Fibroblast of villous mesenchyme (primary cell): ENCODE measurements around the gene CMIP. TPM values are rescaled to one million over a fixed set of nuclear protein-coding genes. Genes with fewer than 3 reads are reported as not detected.
"Not testable (repeated sequence)": the region's sequence is repeated elsewhere in the genome, so short reads cannot be mapped to it uniquely, and the experiment has no call there.

Source experiments
- DNase-seq: peaks from one replicate; pipeline ENCODE4 v3.0.0-alpha.2; 2010; ENCODE audit warnings: low read depth
- H3K4me3 ChIP-seq: 2 replicates; pipeline ENCODE4 v1.5.1; 2011; ENCODE audit warnings: low read depth, mild to moderate bottlenecking, low read length
- CTCF ChIP-seq: IDR thresholded peaks from 2 replicates; pipeline ENCODE4 v1.5.1; 2012; ENCODE audit warnings: low read depth, mild to moderate bottlenecking, low read length; ENCODE audit not compliant: insufficient read depth
- total RNA-seq: library from RNA; depleted of rRNA; stranded (reverse); fragments of >200 nt; gene quantifications from 2 replicates; pipeline ENCODE4 v1.2.3, GENCODE V29; 2012

The CMIP gene
- total RNA-seq, 1 donor = 7.8 TPM

DNA sequence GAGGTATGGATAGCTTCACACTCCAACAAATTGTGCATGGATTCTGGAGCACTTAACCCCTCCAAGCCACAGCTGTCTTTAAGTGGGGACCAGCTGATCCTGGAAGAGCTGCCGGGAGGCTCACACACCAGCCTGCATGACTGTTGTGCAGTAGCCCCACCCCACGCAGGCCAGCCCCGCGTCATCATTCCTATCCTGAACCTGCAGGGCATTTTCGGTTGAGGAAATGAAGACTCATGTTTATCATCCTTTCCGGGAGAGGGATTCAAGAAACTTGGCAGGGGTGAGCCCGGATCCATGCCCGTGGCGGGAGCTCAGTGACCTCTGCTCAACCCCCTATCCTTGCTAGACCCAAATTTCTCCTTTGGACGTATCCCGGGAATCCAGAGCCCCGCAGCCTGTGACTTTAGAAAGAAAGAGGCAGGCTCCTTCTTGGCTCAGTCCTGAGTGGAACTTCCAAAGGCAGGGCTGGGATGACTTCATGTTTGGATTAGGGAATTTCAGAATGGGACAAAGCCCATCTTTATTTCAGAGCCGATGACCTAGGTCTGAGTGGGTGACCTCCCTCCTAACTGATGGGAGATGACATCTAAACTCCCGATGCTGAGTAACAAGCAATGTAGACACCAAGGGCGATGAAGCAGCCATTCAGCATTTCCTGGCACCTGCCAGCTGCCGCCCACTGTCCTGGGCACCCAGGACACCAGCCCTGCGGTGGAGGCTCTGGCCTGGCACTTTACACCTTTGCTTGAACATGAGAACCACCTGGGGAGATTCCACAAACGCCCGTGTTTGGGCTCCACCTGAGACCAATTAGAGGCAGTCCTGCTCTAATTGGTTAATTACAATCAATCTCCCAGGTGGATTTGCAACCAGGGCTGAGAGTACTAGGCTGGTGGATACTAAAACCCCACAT, 43.3 kb upstream of the CMIP start:
- no peak overlapping the region for H3K4me3 ChIP-seq
- TF ChIP-seq CTCF = no peak
- peak; percentile 47 for DNase-seq

DNA sequence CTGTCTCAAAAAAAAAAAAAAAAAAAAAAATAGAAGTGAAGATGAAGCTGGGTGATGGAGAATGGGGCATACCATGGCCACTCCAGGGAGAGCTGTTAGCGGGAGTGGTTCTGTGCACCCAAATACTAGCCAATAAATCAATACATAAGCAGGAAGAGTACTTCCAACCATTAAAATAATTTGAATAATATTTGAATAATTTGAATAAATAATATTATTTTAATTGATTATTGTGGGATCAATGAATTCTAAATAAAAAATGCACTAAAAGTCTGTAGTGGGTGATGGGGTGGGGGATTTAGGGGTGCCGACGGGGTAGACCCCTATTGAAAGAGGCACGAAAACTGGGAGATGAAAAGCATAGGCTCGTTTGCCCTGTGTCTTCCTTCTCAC, 41.4 kb upstream of the CMIP start:
- H3K4me3 ChIP-seq = no peak overlapping the region
- DNase-seq = no peak
- TF ChIP-seq CTCF = no peak

DNA sequence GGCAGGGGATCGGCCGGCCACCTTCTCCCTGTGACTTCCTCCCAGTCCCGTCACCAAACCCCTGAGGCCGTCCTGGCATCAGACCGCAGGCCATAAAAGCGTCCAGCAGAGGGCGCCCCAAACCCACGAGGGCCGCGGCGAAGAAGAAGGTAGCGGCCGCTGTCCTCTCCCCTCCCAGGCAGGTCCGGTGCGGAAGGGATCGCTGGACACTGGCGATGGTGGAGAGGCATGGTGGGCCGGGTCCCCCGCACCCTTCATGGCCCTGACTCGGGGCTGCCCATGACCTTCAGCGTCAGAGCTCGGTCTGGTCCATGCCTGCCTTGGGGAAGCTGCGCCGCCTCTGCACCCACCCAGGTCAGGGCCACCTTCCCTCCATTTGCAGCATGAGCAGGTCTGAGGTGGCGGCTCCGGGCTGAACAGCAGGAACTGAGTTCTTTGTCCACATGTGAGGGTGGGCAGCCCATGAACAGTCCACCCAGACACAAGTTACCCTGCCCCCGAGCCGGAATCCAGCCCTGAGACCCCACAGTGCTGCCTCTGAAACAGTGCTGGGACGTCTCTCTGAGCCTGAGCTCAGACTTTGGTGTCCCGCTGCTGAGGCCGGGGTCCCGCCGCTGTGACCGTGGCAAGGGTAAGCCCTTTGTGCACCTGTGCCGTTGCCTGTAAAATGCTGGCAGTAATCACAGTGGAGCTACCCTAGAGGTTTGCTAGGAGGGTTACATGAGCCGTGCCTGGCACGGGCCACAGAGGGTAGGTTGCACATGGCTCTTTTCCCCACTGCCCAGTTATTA, 40.8 kb upstream of the CMIP start:
- peak overlapping the region; percentile 4 for H3K4me3 ChIP-seq
- peak; percentile 69 for DNase-seq
- peak; percentile 91 for TF ChIP-seq CTCF

GRCh38 chr16:81405002-81405401, 39.6 kb upstream of the CMIP start:
- H3K4me3 ChIP-seq, DNase-seq: not testable (repeated sequence)

DNA sequence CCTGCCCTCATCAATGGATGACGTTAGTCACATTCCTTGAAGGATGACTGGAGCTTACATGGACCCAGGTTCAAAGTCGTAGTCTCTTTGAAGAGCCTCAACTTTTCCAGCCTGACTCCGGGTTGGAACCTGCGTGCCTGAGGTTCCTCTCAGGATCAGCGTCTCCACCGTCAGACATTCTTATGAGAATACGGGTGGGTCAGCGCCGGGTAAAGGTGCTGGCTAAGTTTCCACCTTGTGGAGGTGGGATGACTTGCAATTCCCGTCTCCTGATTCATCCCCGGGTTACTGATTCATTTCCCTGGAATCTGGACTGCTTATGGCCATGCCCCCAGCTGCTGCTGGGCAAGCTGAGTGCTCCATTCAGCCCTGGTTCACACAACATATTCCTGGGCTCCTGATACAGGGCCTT, 38.9 kb upstream of the CMIP start:
- no peak for TF ChIP-seq CTCF
- H3K4me3 ChIP-seq = no peak overlapping the region
- peak; percentile 62 for DNase-seq

DNA sequence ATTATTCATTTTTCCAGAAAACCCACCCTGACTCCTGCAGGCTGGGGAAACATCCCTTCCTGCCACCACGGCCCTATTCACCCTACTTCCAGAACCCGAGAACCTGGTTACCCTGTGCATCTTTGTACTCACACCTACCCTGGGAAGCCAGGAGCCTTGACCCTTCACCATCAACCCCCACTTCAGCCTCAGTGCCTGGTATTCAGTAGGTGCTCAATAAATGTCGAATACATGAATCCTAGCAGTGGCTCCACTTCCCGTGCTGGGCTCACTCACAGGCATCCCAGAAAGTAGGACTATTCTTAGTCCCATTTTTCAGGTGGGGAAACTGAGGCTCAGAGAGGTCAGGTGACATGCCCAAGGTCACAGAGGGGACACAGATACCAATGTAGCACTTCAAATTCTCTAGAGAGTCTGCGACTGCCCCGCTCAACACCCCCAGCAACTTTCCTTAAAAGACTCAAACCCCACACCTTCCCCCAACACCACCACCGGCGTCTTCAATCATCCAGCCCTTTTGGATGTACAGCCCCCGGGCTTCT, 36.1 kb upstream of the CMIP start:
- no peak overlapping the region for H3K4me3 ChIP-seq
- TF ChIP-seq CTCF = no peak
- DNase-seq = no peak

DNA sequence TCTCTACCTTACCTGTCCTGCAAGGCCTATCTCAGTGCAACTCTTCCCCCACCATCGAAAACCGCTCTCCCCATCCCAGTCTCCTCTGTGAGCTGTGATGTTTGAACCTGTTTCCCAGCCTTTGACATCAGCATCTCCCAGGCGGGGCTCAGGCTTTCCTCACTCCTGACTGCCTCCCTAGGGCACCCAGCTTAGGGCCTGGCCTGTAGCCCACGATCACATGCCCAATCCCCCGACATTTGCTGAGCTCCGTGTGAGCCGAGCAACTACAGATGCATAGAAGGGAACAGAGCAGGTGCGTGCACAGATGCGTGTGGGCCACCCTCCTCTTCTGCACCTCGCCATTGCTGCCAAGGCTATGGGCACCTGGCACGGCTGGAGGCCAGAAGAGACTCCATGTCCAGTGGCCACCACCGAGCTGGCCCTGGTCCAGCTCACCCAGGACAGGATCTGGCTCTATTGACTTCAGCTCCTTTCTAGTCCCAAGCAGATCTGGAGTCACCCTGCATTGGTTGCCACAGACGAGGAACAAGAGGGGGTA, 35.5 kb upstream of the CMIP start:
- no peak overlapping the region for H3K4me3 ChIP-seq
- DNase-seq = no peak
- TF ChIP-seq CTCF = no peak
